Lower lobe of right lung (tissue), 2 donors: ENCODE measurements around the gene SERTM1. TPM values are rescaled to one million over a fixed set of nuclear protein-coding genes. Genes with fewer than 3 reads are reported as not detected.
A peak's percentile ranks its signal among the peaks of the same experiment; 100 is the strongest.

Source experiments
- ATAC-seq, 2 donors: fragments of 200-7000 bp; cut with Tn5 transposase; one replicate each; pipeline ENCODE4 v1.9.1; 2020 to 2022; ENCODE audit warnings: mild to moderate bottlenecking in 2 of 2, moderate library complexity in 2 of 2
- DNase-seq: peaks from one replicate; pipeline ENCODE4 v3.0.0-alpha.2; 2020
- H3K27ac ChIP-seq: fragments of 200-600 bp; one replicate; pipeline ENCODE4 v1.8.0; 2022
- H3K27me3 ChIP-seq: fragments of 200-600 bp; one replicate; pipeline ENCODE4 v1.8.0; 2022; ENCODE audit warnings: low read depth
- H3K36me3 ChIP-seq: fragments of 200-600 bp; one replicate; pipeline ENCODE4 v1.8.0; 2022; ENCODE audit warnings: mild to moderate bottlenecking
- H3K4me1 ChIP-seq: fragments of 200-600 bp; one replicate; pipeline ENCODE4 v1.8.0; 2022
- H3K4me3 ChIP-seq: fragments of 200-600 bp; one replicate; pipeline ENCODE4 v1.8.0; 2022; ENCODE audit warnings: mild to moderate bottlenecking
- H3K9me3 ChIP-seq: fragments of 200-600 bp; one replicate; pipeline ENCODE4 v1.8.0; 2022
- CTCF ChIP-seq: fragments of 200-600 bp; IDR thresholded peaks from one replicate; pipeline ENCODE4 v1.8.0; 2022; ENCODE audit warnings: antibody characterized with exemption, mild to moderate bottlenecking
- intact Hi-C: fragments of 100-400 bp; cut with DNase I; formaldehyde crosslinking; loops from one replicate; pipeline ENCODE4 v1.11.0; 2022
- total RNA-seq: library from RNA; stranded (reverse); fragmentation: NEBNext Ultra II Directional; extraction: Animal tissue kit (Norgen Biotek cat#: 25700); gene quantifications from one replicate; pipeline ENCODE4 v1.2.1, GENCODE V29; 2021
- donor health status: DM: no; HTN: yes; CAD: no; lungs with severe emphysema.

Gene SERTM1
- total RNA-seq, 1 donor from 2014 or later: 5.0 TPM

GRCh38 chr13:36674337-36675212 lies 755 bp downstream of the SERTM1 start:
- intact Hi-C loops: no loop called here
- peaks cover 39% of the 10 kb centered on the region for H3K27me3 ChIP-seq
- DNase-seq: no peak
- no peak for TF ChIP-seq CTCF
- H3K9me3 ChIP-seq: no peaks in the 10 kb centered on the region
- H3K27ac ChIP-seq: no peak overlapping the region
- peak overlapping the region; percentile 38 for H3K4me3 ChIP-seq
- no peaks in the 10 kb centered on the region for H3K36me3 ChIP-seq
- peaks cover 8% of the 10 kb centered on the region for H3K4me1 ChIP-seq
- peak; percentile 31 to 55 for ATAC-seq

GRCh38 chr13:36675213-36675536 lies 1.4 kb downstream of the SERTM1 start:
- H3K9me3 ChIP-seq: no peaks in the 10 kb centered on the region
- no peak for TF ChIP-seq CTCF
- no peak for DNase-seq
- no peak for ATAC-seq
- no peak overlapping the region for H3K27ac ChIP-seq
- peaks cover 8% of the 10 kb centered on the region for H3K4me1 ChIP-seq
- H3K4me3 ChIP-seq: peak overlapping the region; percentile 38
- peaks cover 39% of the 10 kb centered on the region for H3K27me3 ChIP-seq
- intact Hi-C loops: no loop called here
- no peaks in the 10 kb centered on the region for H3K36me3 ChIP-seq

- DNase-seq: no peak
- no peak overlapping the region for H3K4me3 ChIP-seq
- TF ChIP-seq CTCF: no peak
- H3K9me3 ChIP-seq: no peaks in the 10 kb centered on the region
- intact Hi-C loops: no loop called here
- H3K27me3 ChIP-seq: peaks cover 3% of the 10 kb centered on the region
- H3K36me3 ChIP-seq: no peaks in the 10 kb centered on the region
- H3K27ac ChIP-seq: no peak overlapping the region
- ATAC-seq: peak in 1 of 2 donors; percentile 84
- no peaks in the 10 kb centered on the region for H3K4me1 ChIP-seq
Observed at GRCh38 chr13:36680913-36681312, 7.1 kb downstream of the SERTM1 start.

GRCh38 chr13:36681894-36682624 lies 8.2 kb downstream of the SERTM1 start:
- H3K27ac ChIP-seq: no peak overlapping the region
- peak in 1 of 2 donors; percentile 52 for ATAC-seq
- H3K4me1 ChIP-seq: no peaks in the 10 kb centered on the region
- DNase-seq: no peak
- no peaks in the 10 kb centered on the region for H3K27me3 ChIP-seq
- TF ChIP-seq CTCF: no peak
- intact Hi-C loops: no loop called here
- no peak overlapping the region for H3K4me3 ChIP-seq
- H3K9me3 ChIP-seq: no peaks in the 10 kb centered on the region
- H3K36me3 ChIP-seq: no peaks in the 10 kb centered on the region

GRCh38 chr13:36683701-36684100 lies 9.9 kb downstream of the SERTM1 start:
- no peaks in the 10 kb centered on the region for H3K36me3 ChIP-seq
- H3K4me1 ChIP-seq: no peaks in the 10 kb centered on the region
- H3K27ac ChIP-seq: no peak overlapping the region
- no peaks in the 10 kb centered on the region for H3K27me3 ChIP-seq
- DNase-seq (no peak), ATAC-seq (no peak)
- H3K4me3 ChIP-seq: no peak overlapping the region
- intact Hi-C loops: no loop called here
- no peaks in the 10 kb centered on the region for H3K9me3 ChIP-seq
- TF ChIP-seq CTCF: no peak
